ENCODE results near the gene AGBL4.

- TF ChIP-seq CSDC2 (CRISPR knock-in tag; IDR thresholded peaks at IDR 0.05) (no peak), ESRRG (CRISPR knock-in tag; IDR thresholded peaks at IDR 0.05) (no peak), CREB5 (CRISPR knock-in tag; IDR thresholded peaks at IDR 0.05; ENCODE audit: low read depth) (no peak), PATZ1 (CRISPR knock-in tag; IDR thresholded peaks at IDR 0.05; ENCODE audit: borderline replicate concordance) (no peak), ZFP3 (CRISPR knock-in tag; IDR thresholded peaks at IDR 0.05) (no peak), TSHZ2 (CRISPR knock-in tag; IDR thresholded peaks at IDR 0.05) (no peak), ZNF565 (CRISPR knock-in tag; conservative IDR thresholded peaks at IDR 0.05; ENCODE audit: low read depth) (no peak), TOX (CRISPR knock-in tag; IDR thresholded peaks at IDR 0.05; ENCODE audit: borderline replicate concordance) (no peak), PPARA (CRISPR knock-in tag; IDR thresholded peaks at IDR 0.05; ENCODE audit: borderline replicate concordance) (no peak), ARNTL (CRISPR knock-in tag; IDR thresholded peaks at IDR 0.05; ENCODE audit: borderline replicate concordance, low read depth) (no peak), TCF4 (CRISPR knock-in tag; IDR thresholded peaks at IDR 0.05; ENCODE audit: borderline replicate concordance) (no peak), ZNF70 (CRISPR knock-in tag; IDR thresholded peaks at IDR 0.05) (no peak), SNAI2 (CRISPR knock-in tag; IDR thresholded peaks at IDR 0.05) (no peak)
These were observed 556.8 kb downstream of the AGBL4 start for GRCh38 chr1:49466961-49467360.
